C4-2B (cell line): ENCODE results near the gene TIMP3.

ENCODE experiments used
- ZFX ChIP-seq: fragments of 450-650 bp; IDR thresholded peaks from 2 replicates; pipeline ENCODE4 v1.6.1; 2017
- TF ChIP-seq, protein P1 (sequence below): fragments of 450-650 bp; conservative IDR thresholded peaks from 2 replicates; pipeline ENCODE4 v1.5.1; 2017; ENCODE audit warnings: mild to moderate bottlenecking

DNA sequence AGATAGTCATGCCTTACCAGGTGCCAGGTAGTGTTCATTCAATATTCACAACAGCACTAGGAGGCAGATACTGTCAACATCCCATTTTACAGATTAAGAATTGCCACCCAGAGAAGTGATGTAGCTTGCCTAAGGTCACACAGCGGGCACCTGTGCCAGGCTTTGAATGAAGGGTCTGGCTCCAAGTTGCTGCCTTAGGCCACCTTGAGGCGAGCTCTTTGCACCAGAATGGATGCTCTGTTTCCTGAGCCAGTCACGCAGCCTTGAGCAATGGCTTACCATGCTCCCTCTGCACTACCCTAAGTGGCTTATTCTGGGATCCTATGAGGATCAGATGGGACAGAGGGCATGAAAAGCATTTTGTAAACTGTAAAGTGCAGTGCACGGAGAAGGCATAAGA, 25.1 kb upstream of the TIMP3 start:
- TF ChIP-seq, protein P1, sequence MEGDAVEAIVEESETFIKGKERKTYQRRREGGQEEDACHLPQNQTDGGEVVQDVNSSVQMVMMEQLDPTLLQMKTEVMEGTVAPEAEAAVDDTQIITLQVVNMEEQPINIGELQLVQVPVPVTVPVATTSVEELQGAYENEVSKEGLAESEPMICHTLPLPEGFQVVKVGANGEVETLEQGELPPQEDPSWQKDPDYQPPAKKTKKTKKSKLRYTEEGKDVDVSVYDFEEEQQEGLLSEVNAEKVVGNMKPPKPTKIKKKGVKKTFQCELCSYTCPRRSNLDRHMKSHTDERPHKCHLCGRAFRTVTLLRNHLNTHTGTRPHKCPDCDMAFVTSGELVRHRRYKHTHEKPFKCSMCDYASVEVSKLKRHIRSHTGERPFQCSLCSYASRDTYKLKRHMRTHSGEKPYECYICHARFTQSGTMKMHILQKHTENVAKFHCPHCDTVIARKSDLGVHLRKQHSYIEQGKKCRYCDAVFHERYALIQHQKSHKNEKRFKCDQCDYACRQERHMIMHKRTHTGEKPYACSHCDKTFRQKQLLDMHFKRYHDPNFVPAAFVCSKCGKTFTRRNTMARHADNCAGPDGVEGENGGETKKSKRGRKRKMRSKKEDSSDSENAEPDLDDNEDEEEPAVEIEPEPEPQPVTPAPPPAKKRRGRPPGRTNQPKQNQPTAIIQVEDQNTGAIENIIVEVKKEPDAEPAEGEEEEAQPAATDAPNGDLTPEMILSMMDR, result no peak
- no peak for TF ChIP-seq ZFX
